IMR-90 (cell line): ENCODE measurements around the gene RAB12. TPM values are rescaled to one million over a fixed set of nuclear protein-coding genes. Genes with fewer than 3 reads are reported as not detected.

Experiments
- ATAC-seq: fragments of 200-7000 bp; cut with Tn5 transposase; 2 replicates; pipeline ENCODE4 v1.9.1; 2020; ENCODE audit warnings: low read depth, mild to moderate bottlenecking, moderate library complexity
- BruUV-seq: library from RNA; stranded (reverse); fragments of 400-500 nt; replicated peaks from 2 replicates; lab custom pipeline; 2021; lab: Mats Ljungman, UMichigan
- CTCF ChIA-PET: fragments of 300-600 bp; formaldehyde crosslinking; extraction: SDS; loops from one replicate; lab custom pipeline; 2021; ENCODE audit warnings: antibody characterized with exemption; lab: Yijun Ruan, JAX
- POLR2A ChIA-PET: fragments of 300-600 bp; sonication (Branson Sonifier 250); formaldehyde crosslinking; loops from one replicate; lab custom pipeline; 2022; ENCODE audit warnings: antibody characterized with exemption; ENCODE audit not compliant: unreplicated experiment; lab: Charles Lee
- DNase-seq: peaks from one replicate; pipeline ENCODE4 v3.0.0; 2013
- H2AFZ ChIP-seq: replicated peaks from 2 replicates; pipeline ENCODE3; 2013; ENCODE audit warnings: low read length, mild to moderate bottlenecking; ENCODE audit not compliant: poor library complexity
- H2AK5ac ChIP-seq: 2 replicates; pipeline ENCODE4 v1.6.1; 2013; ENCODE audit warnings: low read depth, low read length, inconsistent platforms
- H2AK9ac ChIP-seq: replicated peaks from 2 replicates; pipeline ENCODE3; 2013; ENCODE audit warnings: mild to moderate bottlenecking, low read depth, low read length, moderate library complexity; ENCODE audit not compliant: poor library complexity
- H2BK120ac ChIP-seq: 2 replicates; pipeline ENCODE4 v1.6.1; 2013; ENCODE audit warnings: low read depth, low read length, inconsistent platforms
- H2BK15ac ChIP-seq: 3 replicates; pipeline ENCODE4 v1.6.1; 2013; ENCODE audit warnings: low read depth, low read length, inconsistent platforms
- H2BK20ac ChIP-seq: 2 replicates; pipeline ENCODE4 v1.6.1; 2013; ENCODE audit warnings: low read depth, mild to moderate bottlenecking, inconsistent platforms, low read length, moderate library complexity
- H2BK5ac ChIP-seq: 2 replicates; pipeline ENCODE4 v1.6.1; 2013; ENCODE audit warnings: mild to moderate bottlenecking, low read depth, low read length, inconsistent platforms; ENCODE audit not compliant: poor library complexity, severe bottlenecking
- H3K14ac ChIP-seq: replicated peaks from 2 replicates; pipeline ENCODE4 v1.6.1; 2013; ENCODE audit warnings: low read depth, low read length, inconsistent platforms
- H3K18ac ChIP-seq: 2 replicates; pipeline ENCODE4 v1.6.1; 2013; ENCODE audit warnings: low read depth, low read length, control low read depth
- H3K23ac ChIP-seq: 2 replicates; pipeline ENCODE4 v1.6.1; 2013; ENCODE audit warnings: low read depth, low read length, inconsistent platforms
- H3K27ac ChIP-seq: 2 replicates; pipeline ENCODE4 v1.5.1; 2013; ENCODE audit warnings: mild to moderate bottlenecking, control low read depth, low read length; ENCODE audit not compliant: insufficient read depth
- H3K27me3 ChIP-seq: 2 replicates; pipeline ENCODE4 v1.6.1; 2013; ENCODE audit warnings: low read length; ENCODE audit not compliant: control insufficient read depth, insufficient read depth
- H3K36me3 ChIP-seq: 2 replicates; pipeline ENCODE4 v1.6.1; 2013; ENCODE audit warnings: low read length, mixed read lengths; ENCODE audit not compliant: control insufficient read depth, insufficient read depth
- H3K4ac ChIP-seq: 2 replicates; pipeline ENCODE4 v1.6.1; 2013; ENCODE audit warnings: low read depth, low read length, inconsistent platforms
- H3K4me1 ChIP-seq: 2 replicates; pipeline ENCODE4 v1.6.1; 2013; ENCODE audit warnings: low read length, mixed read lengths; ENCODE audit not compliant: control insufficient read depth, insufficient read depth
- H3K4me2 ChIP-seq: 2 replicates; pipeline ENCODE4 v1.6.1; 2013; ENCODE audit warnings: low read depth, mild to moderate bottlenecking, control low read depth, low read length, moderate library complexity
- H3K4me3 ChIP-seq: 2 replicates; pipeline ENCODE4 v1.5.1; 2013; ENCODE audit warnings: low read depth, mild to moderate bottlenecking, control low read depth, low read length, moderate library complexity; ENCODE audit not compliant: insufficient read depth
- H3K56ac ChIP-seq: 2 replicates; pipeline ENCODE4 v1.6.1; 2013; ENCODE audit warnings: low read length, inconsistent platforms; ENCODE audit not compliant: insufficient read depth; ENCODE audit errors: extremely low read depth
- H3K79me1 ChIP-seq, 2 experiments: 2 replicates each; pipeline ENCODE4 v1.6.1; 2013; ENCODE audit warnings: low read length in 2 of 2, inconsistent platforms in 1 of 2, low read depth in 1 of 2
- H3K9ac ChIP-seq: 2 replicates; pipeline ENCODE4 v1.6.1; 2013; ENCODE audit warnings: low read depth, low read length, control low read depth
- H3K9me1 ChIP-seq: 2 replicates; pipeline ENCODE4 v1.6.1; 2013; ENCODE audit warnings: low read length, inconsistent platforms; ENCODE audit not compliant: insufficient read depth
- H3K9me3 ChIP-seq: 2 replicates; pipeline ENCODE4 v1.6.1; 2013; ENCODE audit warnings: low read length; ENCODE audit not compliant: control insufficient read depth, insufficient read depth
- H4K20me1 ChIP-seq: 2 replicates; pipeline ENCODE4 v1.6.1; 2013; ENCODE audit warnings: low read length, inconsistent platforms; ENCODE audit not compliant: insufficient read depth
- H4K5ac ChIP-seq: 2 replicates; pipeline ENCODE4 v1.6.1; 2013; ENCODE audit warnings: mild to moderate bottlenecking, low read depth, low read length, control low read depth
- H4K8ac ChIP-seq, 2 experiments: 2 replicates each; pipeline ENCODE4 v1.6.1; 2013; ENCODE audit warnings: low read depth in 2 of 2, low read length in 2 of 2, control low read depth in 1 of 2, inconsistent platforms in 1 of 2
- H4K91ac ChIP-seq: 2 replicates; pipeline ENCODE4 v1.6.1; 2013; ENCODE audit warnings: low read depth, low read length, inconsistent platforms; ENCODE audit not compliant: insufficient read depth
- CEBPB ChIP-seq: IDR thresholded peaks from 2 replicates; pipeline ENCODE4 v1.6.1; 2012; ENCODE audit warnings: low read depth, low read length, improper control_type of control experiment
- CHD1 ChIP-seq: IDR thresholded peaks from 2 replicates; pipeline ENCODE4 v1.6.1; 2012; ENCODE audit warnings: low read depth, low read length, improper control_type of control experiment
- FOS ChIP-seq: fragments of 150-350 bp; IDR thresholded peaks from 2 replicates; pipeline ENCODE4 v1.6.1; 2016; ENCODE audit warnings: low read depth, low read length
- MAFK ChIP-seq: IDR thresholded peaks from 2 replicates; pipeline ENCODE4 v1.6.1; 2012; ENCODE audit warnings: low read depth, low read length, improper control_type of control experiment
- MAZ ChIP-seq: IDR thresholded peaks from 2 replicates; pipeline ENCODE4 v1.6.1; 2012; ENCODE audit warnings: low read depth, mild to moderate bottlenecking, low read length, improper control_type of control experiment, moderate library complexity, borderline replicate concordance
- MXI1 ChIP-seq: IDR thresholded peaks from 2 replicates; pipeline ENCODE4 v1.6.1; 2012; ENCODE audit warnings: low read depth, mild to moderate bottlenecking, low read length, moderate library complexity, borderline replicate concordance
- NFE2L2 ChIP-seq: fragments of 150-350 bp; IDR thresholded peaks from 2 replicates; pipeline ENCODE4 v1.6.1; 2016; ENCODE audit warnings: low read depth, mild to moderate bottlenecking, low read length
- POLR2A ChIP-seq: IDR thresholded peaks from 2 replicates; pipeline ENCODE4 v1.6.1; 2012; ENCODE audit warnings: mild to moderate bottlenecking, low read depth, low read length
- RAD21 ChIP-seq: IDR thresholded peaks from 2 replicates; pipeline ENCODE4 v1.6.1; 2012; ENCODE audit warnings: low read length, improper control_type of control experiment
- RCOR1 ChIP-seq: IDR thresholded peaks from 2 replicates; pipeline ENCODE4 v1.6.1; 2012; ENCODE audit warnings: mild to moderate bottlenecking, low read length, improper control_type of control experiment; ENCODE audit not compliant: insufficient replicate concordance
- SMC3 ChIP-seq: fragments of 150-350 bp; IDR thresholded peaks from 2 replicates; pipeline ENCODE4 v1.6.1; 2016; ENCODE audit warnings: low read depth, mild to moderate bottlenecking, antibody characterized with exemption, low read length, moderate library complexity
- WGBS, 2 experiments: methylation state at CpG; one replicate each; pipeline versions ENCODE4 v1.1.5 to v1.1.7; 2013; ENCODE audit warnings: missing lambda C conversion rate in 2 of 2; ENCODE audit not compliant: insufficient read length in 1 of 2; ENCODE audit errors: extremely low coverage in 2 of 2; 5-methylcytosine and 5-hydroxymethylcytosine counted together
- dilution Hi-C: fragments of 300-500 bp; cut with HindIII; formaldehyde crosslinking; loops from one replicate; pipeline ENCODE4 v1.14.3; 2018; ENCODE audit warnings: low sequenced_read_pairs; ENCODE audit not compliant: unreplicated experiment
- in situ Hi-C: fragments of 300-500 bp; cut with MboI; formaldehyde crosslinking; loops from 3 replicates; pipeline ENCODE4 v1.14.3; 2019; ENCODE audit warnings: low sequenced_read_pairs, inconsistent platforms, mixed read lengths
- intact Hi-C: fragments of 100-400 bp; cut with micrococcal nuclease; formaldehyde crosslinking; loops from 2 replicates; pipeline ENCODE4 v1.10.0; 2022
- polyA plus RNA-seq, 3 experiments: library from polyadenylated mRNA; depleted of rRNA; stranded (reverse); fragments of >200 nt; gene quantifications; 2 replicates each; pipeline ENCODE4 v1.2.3, GENCODE V29; 2012; ENCODE audit warnings: low replicate concordance in 1 of 3
- total RNA-seq: library from RNA; depleted of rRNA; stranded (reverse); fragments of >200 nt; gene quantifications from 2 replicates; pipeline ENCODE4 v1.2.3, GENCODE V29; 2012
- TF ChIP-seq, protein P1 (sequence below): fragments of 150-350 bp; IDR thresholded peaks from 2 replicates; pipeline ENCODE4 v1.6.1; 2017; ENCODE audit warnings: mild to moderate bottlenecking, antibody characterized with exemption, low read length, low read depth

RAB12 gene
- total and polyA plus RNA-seq, 2 of the 4 experiments (the other 2 are of a cell fraction), result 14.9 to 19.2 TPM

DNA sequence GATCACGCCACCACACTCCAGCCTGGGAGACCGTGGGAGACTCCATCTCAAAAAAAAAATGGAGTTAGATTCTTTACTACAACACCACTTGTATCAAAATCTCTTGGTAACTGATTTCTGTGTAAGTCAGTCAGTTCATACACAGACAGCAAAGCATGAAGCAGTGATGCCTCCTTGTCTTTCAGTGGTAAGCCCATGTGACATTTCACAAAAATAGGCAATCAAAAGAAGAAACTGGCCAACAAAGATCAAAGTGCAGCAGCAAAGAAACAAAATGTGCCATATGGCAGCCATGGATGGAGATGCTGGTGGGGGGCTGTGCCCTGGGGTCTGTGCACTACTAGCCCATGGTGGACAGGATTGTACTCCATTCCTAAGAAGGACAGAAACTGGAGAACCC lies 6.7 kb upstream of the RAB12 start:
- Histone ChIP-seq H4K8ac (no peak overlapping the region), H3K36me3 (no peaks in the 10 kb centered on the region), H3K23ac (no peak overlapping the region), H3K9me3 (no peaks in the 10 kb centered on the region), H2BK15ac (no peak overlapping the region), H2AFZ (no peak overlapping the region), H3K4me2 (no peak overlapping the region), H2BK5ac (no peak overlapping the region), H4K91ac (no peak overlapping the region), H3K4me3 (no peak overlapping the region), H2BK20ac (no peak overlapping the region), H3K14ac (no peak overlapping the region), H3K4me1 (no peaks in the 10 kb centered on the region), H3K27me3 (peaks cover 30% of the 10 kb centered on the region), H3K27ac (no peak overlapping the region), H2BK120ac (no peak overlapping the region), H3K79me1 (no peaks in the 10 kb centered on the region), H2AK5ac (no peak overlapping the region), H3K9ac (no peak overlapping the region), H3K4ac (no peak overlapping the region), H4K20me1 (no peaks in the 10 kb centered on the region), H3K18ac (no peak overlapping the region), H3K56ac (no peak overlapping the region), H4K5ac (no peak overlapping the region), H2AK9ac (no peak overlapping the region), H3K9me1 (no peaks in the 10 kb centered on the region)
- DNase-seq, result no peak
- POLR2A ChIA-PET, result no interaction called here
- intact Hi-C loops (no loop called here), dilution Hi-C loops (no loop called here), in situ Hi-C loops (no loop called here)
- CTCF ChIA-PET, result no interaction called here
- no CpG with 5 or more reads among the region's 2 CpGs for WGBS, 2 experiments
- no TSS peak for BruUV-seq
- no peak for ATAC-seq
- TF ChIP-seq RAD21, result no peak
- TF ChIP-seq MAZ, result no peak
- TF ChIP-seq MXI1, result no peak
- TF ChIP-seq MAFK, result no peak
- no peak for TF ChIP-seq CEBPB
- no peak for TF ChIP-seq NFE2L2
- TF ChIP-seq POLR2A, result no peak
- TF ChIP-seq, protein P1, sequence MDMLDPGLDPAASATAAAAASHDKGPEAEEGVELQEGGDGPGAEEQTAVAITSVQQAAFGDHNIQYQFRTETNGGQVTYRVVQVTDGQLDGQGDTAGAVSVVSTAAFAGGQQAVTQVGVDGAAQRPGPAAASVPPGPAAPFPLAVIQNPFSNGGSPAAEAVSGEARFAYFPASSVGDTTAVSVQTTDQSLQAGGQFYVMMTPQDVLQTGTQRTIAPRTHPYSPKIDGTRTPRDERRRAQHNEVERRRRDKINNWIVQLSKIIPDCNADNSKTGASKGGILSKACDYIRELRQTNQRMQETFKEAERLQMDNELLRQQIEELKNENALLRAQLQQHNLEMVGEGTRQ, result no peak
- no peak for TF ChIP-seq RCOR1
- TF ChIP-seq SMC3, result no peak
- TF ChIP-seq FOS, result no peak
- TF ChIP-seq CHD1, result no peak
